Aorta (tissue), 5 donors: ENCODE measurements around the gene ZFYVE26. TPM values are rescaled to one million over a fixed set of nuclear protein-coding genes. Genes with fewer than 3 reads are reported as not detected.

Experiments used
- ATAC-seq: fragments of 200-7000 bp; cut with Tn5 transposase; one replicate; pipeline ENCODE4 v1.9.1; 2022; ENCODE audit warnings: moderate library complexity; ENCODE audit not compliant: low FRiP score
- DNase-seq, 2 donors: peaks; one replicate each; pipeline ENCODE4 v3.0.0-alpha.2; 2020
- H3K27ac ChIP-seq, 2 donors: one replicate each; pipeline ENCODE4 v1.5.1; 2013; ENCODE audit warnings: low read length in 2 of 2, mild to moderate bottlenecking in 2 of 2, moderate library complexity in 2 of 2, control low read depth in 1 of 2, inconsistent platforms in 1 of 2, low read depth in 1 of 2
- H3K27me3 ChIP-seq, 2 donors: one replicate each; pipeline ENCODE4 v1.6.1; 2013; ENCODE audit warnings: control low read depth in 1 of 2, low read length in 1 of 2, mild to moderate bottlenecking in 1 of 2, moderate library complexity in 1 of 2; ENCODE audit not compliant: insufficient read depth in 2 of 2, control insufficient read depth in 1 of 2
- H3K36me3 ChIP-seq, 2 donors: one replicate each; pipeline ENCODE4 v1.6.1; 2013; ENCODE audit warnings: control low read depth in 1 of 2, low read length in 1 of 2, mild to moderate bottlenecking in 1 of 2; ENCODE audit not compliant: insufficient read depth in 2 of 2, control insufficient read depth in 1 of 2
- H3K4me1 ChIP-seq, 2 donors: one replicate each; pipeline ENCODE4 v1.6.1; 2013; ENCODE audit warnings: low read length in 2 of 2, control low read depth in 1 of 2, mild to moderate bottlenecking in 1 of 2, moderate library complexity in 1 of 2; ENCODE audit not compliant: insufficient read depth in 2 of 2, control insufficient read depth in 1 of 2
- H3K4me3 ChIP-seq, 2 donors: one replicate each; pipeline ENCODE4 v1.5.1; 2013; ENCODE audit warnings: low read length in 2 of 2, control low read depth in 1 of 2, mild to moderate bottlenecking in 1 of 2
- H3K9me3 ChIP-seq: one replicate; pipeline ENCODE4 v1.6.1; 2013; ENCODE audit warnings: mild to moderate bottlenecking, low read length; ENCODE audit not compliant: control insufficient read depth
- WGBS, 2 donors: extraction: QIAGEN DNeasy Blood & Tissue Kit; methylation state at CpG; one replicate each; pipeline ENCODE4 v1.1.7; 2013; 5-methylcytosine and 5-hydroxymethylcytosine counted together
- intact Hi-C, 2 donors: fragments of 100-400 bp; cut with DNase I; formaldehyde crosslinking; loops; one replicate each; pipeline versions ENCODE4 v1.14.2 to v1.15.0; 2022
- polyA plus RNA-seq, 2 donors: library from polyadenylated mRNA; stranded (reverse); fragments of 200-250 nt; gene quantifications; one replicate each; pipeline ENCODE4 v1.2.3, GENCODE V29; 2013
- total RNA-seq, 2 donors: library from RNA; stranded (reverse); fragmentation: NEBNext Ultra II Directional; extraction: Animal tissue kit (Norgen Biotek cat#: 25700); gene quantifications; one replicate each; pipeline ENCODE4 v1.2.1, GENCODE V29; 2021
- donor health status: healthy with polysubstance abuse.
- donor health status: Bipolar disorder and iron deficiency.
- donor health status: DM: no; HTN: no; CAD: no.
- donor health status: DM: no; HTN: no; CAD: no.
- donor health status: DM: yes; HTN: yes; CAD: no.

The ZFYVE26 gene
- total and polyA plus RNA-seq, 4 donors: 5.9 to 34.9 (median 14.1) TPM

GRCh38 chr14:67698179-67698578 lies 118.2 kb downstream of the ZFYVE26 start:
- Histone ChIP-seq H3K9me3 (no peaks in the 10 kb centered on the region), H3K27me3 (no peaks in the 10 kb centered on the region), H3K4me1 (no peaks in the 10 kb centered on the region), H3K4me3 (no peak overlapping the region), H3K36me3 (no peaks in the 10 kb centered on the region), H3K27ac (no peak overlapping the region)
- no peak for ATAC-seq
- intact Hi-C loops: loop anchor here in 1 of 2 donors (5.0 kb wide), 1 partner anchor 96 kb away; the partner anchor contains the start of gene PIGH
- DNase-seq: no peak
- WGBS, 2 donors: 63 to 82% methylated on average over 1 of the region's 1 CpG

- Histone ChIP-seq H3K27me3 (no peaks in the 10 kb centered on the region), H3K9me3 (no peaks in the 10 kb centered on the region), H3K4me3 (no peak overlapping the region), H3K27ac (no peak overlapping the region), H3K36me3 (no peaks in the 10 kb centered on the region), H3K4me1 (no peaks in the 10 kb centered on the region)
- intact Hi-C loops: loop anchor here in 1 of 2 donors (5.0 kb wide), 1 partner anchor 95 kb away; the partner anchor contains the start of gene PIGH
- ATAC-seq: no peak
- 82 to 91% methylated on average over 4 of the region's 4 CpGs for WGBS, 2 donors
- no peak for DNase-seq
Measured at GRCh38 chr14:67697006-67697405, 119.4 kb downstream of the ZFYVE26 start.

Other genes with a start within 250 kb of the ZFYVE26 start
- 10 to 100 TPM; 17.9 to 18.0 TPM for gene PIGH, start 216.3 kb downstream of the ZFYVE26 start, total RNA-seq
- gene PIGH, start 216.3 kb downstream of the ZFYVE26 start, polyA plus RNA-seq: 10 to 100 TPM; 16.3 to 35.7 TPM
- 1 to 10 TPM; 4.1 to 8.5 TPM for gene ARG2, start 196.7 kb downstream of the ZFYVE26 start, total RNA-seq
- gene ARG2, start 196.7 kb downstream of the ZFYVE26 start, polyA plus RNA-seq: 1 to 10 TPM; 4.8 to 7.4 TPM
- 10 to 100 TPM; 94.0 to 95.4 TPM for gene VTI1B, start 142.0 kb downstream of the ZFYVE26 start, total RNA-seq
- 100 to 1,000 TPM in 1 of 2 donors, 10 to 100 TPM in 1; 88.9 to 140 TPM for gene VTI1B, start 142.0 kb downstream of the ZFYVE26 start, polyA plus RNA-seq
- gene RDH11, start 120.8 kb downstream of the ZFYVE26 start, total RNA-seq: 10 to 100 TPM; 34.8 to 38.7 TPM
- 10 to 100 TPM; 24.2 to 36.9 TPM for gene RDH11, start 120.8 kb downstream of the ZFYVE26 start, polyA plus RNA-seq
- gene RDH12, start 114.7 kb downstream of the ZFYVE26 start, total RNA-seq: not detected
- gene RDH12, start 114.7 kb downstream of the ZFYVE26 start, polyA plus RNA-seq: under 1 TPM in 1 of 2 donors, not detected in 1; 0.50 TPM
- 10 to 100 TPM; 13.3 to 39.6 TPM for gene RAD51B, start 3.2 kb upstream of the ZFYVE26 start, total RNA-seq
- gene RAD51B, start 3.2 kb upstream of the ZFYVE26 start, polyA plus RNA-seq: 1 to 10 TPM in 1 of 2 donors, not detected in 1; 2.8 TPM